ENCODE measurements around the gene ECSIT. TPM values are rescaled to one million over a fixed set of nuclear protein-coding genes. Genes with fewer than 3 reads are reported as not detected.

The ECSIT gene
- total RNA-seq, 1 donor from 2014 or later: 41.6 TPM

DNA sequence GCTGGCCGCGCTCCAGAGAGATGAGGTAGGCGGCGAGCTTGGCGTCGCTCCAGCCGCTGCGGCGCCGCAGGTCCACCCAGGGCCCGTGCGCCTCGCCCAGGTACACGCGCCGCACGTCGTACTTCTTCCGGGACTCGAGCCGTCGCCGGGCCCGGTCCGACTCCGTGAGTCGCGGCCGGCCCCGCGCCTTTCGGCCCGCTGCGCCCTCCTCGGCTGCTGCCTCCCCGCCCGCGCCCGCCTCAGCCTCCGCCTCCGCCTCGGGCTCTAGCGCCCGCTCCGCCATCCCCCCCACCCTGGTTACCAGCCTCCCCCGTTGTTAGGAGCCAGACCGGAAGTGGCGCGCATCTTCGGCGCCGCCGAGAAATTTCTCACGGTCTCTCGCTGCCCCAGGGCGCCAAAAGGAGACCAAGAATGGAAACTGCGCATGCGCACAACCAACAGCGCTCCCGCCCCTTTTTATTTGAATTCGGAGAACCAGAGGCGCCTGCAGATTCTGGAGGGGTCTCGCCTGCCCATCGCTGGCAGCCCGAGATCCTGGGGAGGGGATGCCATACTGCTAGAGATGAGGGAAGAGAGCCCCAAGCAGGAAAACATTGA, 23.3 kb downstream of the ECSIT start, which contains the start of gene ZNF653:
Gene ZNF653 (minus strand): TSS at position 336 of the 597 bp plus-strand sequence. CDS start 53 bp downstream, at position 283.
- Mint-ChIP-seq H3K27me3 (no peaks in the 10 kb centered on the region), H3K9me3 (no peaks in the 10 kb centered on the region), H3K4me1 (peaks cover 18% of the 10 kb centered on the region), H3K36me3 (ENCODE audit: low read depth) (peaks cover 20% of the 10 kb centered on the region), H3K4me3 (peak within 1 kb of the TSS; percentile 92), H3K27ac (peak within 1 kb of the TSS; percentile 97)
- intact Hi-C loops (cut with micrococcal nuclease): loop anchor here (1.0 to 5.0 kb wide), 6 partner anchors 23 to 543 kb away; partner anchors contain the start of genes ECSIT, ODAD3, PRKCSH and SMARCA4
- DNase-seq: peak; percentile 99

DNA sequence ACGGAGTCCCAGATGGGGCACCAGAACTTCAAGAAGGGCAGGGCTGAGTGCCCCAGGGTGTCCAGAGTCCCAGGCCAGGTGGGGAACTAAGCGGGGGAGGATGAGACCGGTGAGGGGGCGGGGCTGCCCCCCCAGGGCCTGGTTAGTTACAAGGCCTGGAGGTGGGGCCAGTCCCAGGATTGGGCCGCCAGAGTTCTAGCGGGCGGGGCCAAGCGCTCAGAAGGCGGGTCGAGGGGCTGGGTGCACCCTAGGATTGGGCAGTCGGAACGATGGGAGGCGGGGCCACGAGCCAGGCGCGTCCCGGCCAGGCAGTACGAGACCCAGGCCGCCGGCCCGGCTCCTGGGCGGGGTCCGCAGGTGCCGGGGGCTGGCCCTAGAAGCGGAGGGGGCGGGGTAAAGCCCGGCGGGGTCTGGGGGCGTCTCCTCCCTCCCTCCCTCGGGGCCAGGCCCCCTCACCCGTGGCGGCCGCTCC, 23.9 kb downstream of the ECSIT start:
- Mint-ChIP-seq H3K27me3 (no peaks in the 10 kb centered on the region), H3K9me3 (no peaks in the 10 kb centered on the region), H3K36me3 (ENCODE audit: low read depth) (peaks cover 17% of the 10 kb centered on the region), H3K4me1 (peaks cover 20% of the 10 kb centered on the region), H3K27ac (peak overlapping the region; percentile 97), H3K4me3 (peak overlapping the region; percentile 92)
- intact Hi-C loops (cut with micrococcal nuclease): loop anchor here (1.0 to 5.0 kb wide), 6 partner anchors 23 to 543 kb away; partner anchors contain the start of genes ECSIT, ODAD3, PRKCSH and SMARCA4
- peak; percentile 99 for DNase-seq

- peaks cover 20% of the 10 kb centered on the region for H3K36me3 Mint-ChIP-seq (ENCODE audit: low read depth)
- peak overlapping the region; percentile 92 for H3K4me3 Mint-ChIP-seq
- DNase-seq: no peak
- H3K9me3 Mint-ChIP-seq: no peaks in the 10 kb centered on the region
- intact Hi-C loops (cut with micrococcal nuclease): loop anchor here (1.0 to 5.0 kb wide), 6 partner anchors 22 to 542 kb away; partner anchors contain the start of genes ECSIT, ODAD3, PRKCSH and SMARCA4
- peaks cover 20% of the 10 kb centered on the region for H3K4me1 Mint-ChIP-seq
- no peaks in the 10 kb centered on the region for H3K27me3 Mint-ChIP-seq
- H3K27ac Mint-ChIP-seq: peak overlapping the region; percentile 81
Observed at GRCh38 chr19:11504502-11505031, 24.4 kb downstream of the ECSIT start.

- no peak for DNase-seq
- Mint-ChIP-seq H3K9me3 (no peaks in the 10 kb centered on the region), H3K27ac (no peak overlapping the region), H3K27me3 (no peaks in the 10 kb centered on the region), H3K4me3 (no peak overlapping the region), H3K36me3 (ENCODE audit: low read depth) (peaks cover 17% of the 10 kb centered on the region), H3K4me1 (peaks cover 12% of the 10 kb centered on the region)
- intact Hi-C loops (cut with micrococcal nuclease): no loop called here
Observed at GRCh38 chr19:11499890-11500420, 29.0 kb downstream of the ECSIT start.

- Mint-ChIP-seq H3K27me3 (no peaks in the 10 kb centered on the region), H3K9me3 (no peaks in the 10 kb centered on the region), H3K27ac (no peak overlapping the region), H3K36me3 (ENCODE audit: low read depth) (peaks cover 15% of the 10 kb centered on the region), H3K4me3 (no peak overlapping the region), H3K4me1 (peaks cover 5% of the 10 kb centered on the region)
- DNase-seq: no peak
- intact Hi-C loops (cut with micrococcal nuclease): no loop called here
Observed at GRCh38 chr19:11499220-11499726, 29.7 kb downstream of the ECSIT start.

DNA sequence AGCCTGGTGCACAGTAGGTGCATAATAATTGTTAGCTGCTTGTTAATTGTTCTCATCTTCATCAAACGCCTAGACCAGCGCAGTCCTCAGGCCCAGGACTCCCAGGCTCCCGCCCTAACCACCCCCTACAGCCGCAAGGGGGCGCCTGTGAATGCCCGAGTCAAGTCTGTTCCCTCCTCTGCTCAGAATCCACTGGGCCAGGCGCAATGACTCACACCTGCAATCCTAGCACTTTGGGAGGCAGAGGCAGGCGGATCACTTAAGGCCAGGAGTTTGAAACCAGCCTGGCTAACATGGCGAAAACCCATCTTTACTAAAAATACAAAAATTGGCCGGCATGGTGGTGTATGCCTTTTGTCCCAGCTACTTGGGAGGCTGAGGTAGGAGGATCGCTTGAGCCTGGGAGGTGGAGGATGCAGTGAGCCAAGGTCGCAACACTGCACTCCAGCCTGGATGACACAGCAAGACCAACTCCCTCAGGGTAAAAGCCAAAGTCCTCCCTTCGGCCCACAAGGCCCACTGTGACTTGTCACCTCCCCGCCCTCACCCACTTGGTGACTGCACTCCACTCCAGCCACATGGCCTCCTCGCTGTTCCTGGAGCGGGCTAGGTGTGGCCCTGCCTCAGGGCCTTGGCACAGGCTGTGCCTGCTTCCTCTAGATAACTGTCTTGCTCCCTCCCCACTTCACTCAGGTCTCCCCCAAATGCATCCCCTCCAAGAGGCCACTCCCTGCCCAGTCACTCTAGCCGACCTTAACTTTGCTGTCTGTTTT, 32.4 kb downstream of the ECSIT start:
- H3K36me3 Mint-ChIP-seq (ENCODE audit: low read depth): peaks cover 20% of the 10 kb centered on the region
- no peaks in the 10 kb centered on the region for H3K9me3 Mint-ChIP-seq
- H3K27ac Mint-ChIP-seq: no peak overlapping the region
- DNase-seq: peak; percentile 87
- H3K4me3 Mint-ChIP-seq: no peak overlapping the region
- peaks cover 2% of the 10 kb centered on the region for H3K4me1 Mint-ChIP-seq
- no peaks in the 10 kb centered on the region for H3K27me3 Mint-ChIP-seq
- intact Hi-C loops (cut with micrococcal nuclease): no loop called here

- Mint-ChIP-seq H3K9me3 (no peaks in the 10 kb centered on the region), H3K27ac (no peak overlapping the region)
Observed at GRCh38 chr19:11495885-11496284, 33.0 kb downstream of the ECSIT start.

DNA sequence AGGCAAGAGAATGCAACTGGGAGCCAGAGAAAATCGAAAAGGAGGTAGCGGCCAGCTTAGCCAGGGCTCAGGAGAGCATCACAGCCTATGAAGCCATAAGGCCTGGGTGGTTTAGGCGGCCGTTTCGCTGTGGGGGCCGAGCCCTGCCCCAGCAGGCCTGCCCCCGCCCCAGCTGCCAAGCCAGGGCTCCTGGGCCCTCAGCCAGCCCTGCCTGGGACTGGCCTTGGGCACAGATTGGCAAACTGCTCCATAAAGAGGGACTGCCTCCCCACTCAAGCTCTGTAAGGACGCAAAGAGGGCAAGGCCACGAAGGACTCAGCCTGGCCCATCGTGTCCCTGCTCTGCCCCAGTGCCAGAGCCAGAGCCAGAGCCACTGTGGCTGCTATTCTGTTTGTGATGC, 33.5 kb downstream of the ECSIT start:
- DNase-seq: no peak
- no peak overlapping the region for H3K27ac Mint-ChIP-seq
- no peaks in the 10 kb centered on the region for H3K9me3 Mint-ChIP-seq
- H3K36me3 Mint-ChIP-seq (ENCODE audit: low read depth): peaks cover 22% of the 10 kb centered on the region
- no peak overlapping the region for H3K4me3 Mint-ChIP-seq
- intact Hi-C loops (cut with micrococcal nuclease): no loop called here
- no peaks in the 10 kb centered on the region for H3K27me3 Mint-ChIP-seq
- peaks cover 2% of the 10 kb centered on the region for H3K4me1 Mint-ChIP-seq

More at GRCh38 chr19:11495885-11496284, 33.0 kb downstream of the ECSIT start:
- intact Hi-C loops (cut with micrococcal nuclease): no loop called here
- Mint-ChIP-seq H3K27me3 (no peaks in the 10 kb centered on the region), H3K36me3 (ENCODE audit: low read depth) (peaks cover 20% of the 10 kb centered on the region), H3K4me1 (peaks cover 2% of the 10 kb centered on the region), H3K4me3 (no peak overlapping the region)
- no peak for DNase-seq

GRCh38 chr19:11494634-11495285, 34.2 kb downstream of the ECSIT start:
- H3K4me3 Mint-ChIP-seq: no peak overlapping the region
- H3K27me3 Mint-ChIP-seq: no peaks in the 10 kb centered on the region
- H3K4me1 Mint-ChIP-seq: no peaks in the 10 kb centered on the region
- peaks cover 22% of the 10 kb centered on the region for H3K36me3 Mint-ChIP-seq (ENCODE audit: low read depth)
- intact Hi-C loops (cut with micrococcal nuclease): no loop called here
- DNase-seq: no peak
- no peak overlapping the region for H3K27ac Mint-ChIP-seq
- H3K9me3 Mint-ChIP-seq: no peaks in the 10 kb centered on the region

- no peaks in the 10 kb centered on the region for H3K4me1 Mint-ChIP-seq
- DNase-seq: no peak
- no peak overlapping the region for H3K27ac Mint-ChIP-seq
- H3K27me3 Mint-ChIP-seq: no peaks in the 10 kb centered on the region
- H3K4me3 Mint-ChIP-seq: no peak overlapping the region
- peaks cover 22% of the 10 kb centered on the region for H3K36me3 Mint-ChIP-seq (ENCODE audit: low read depth)
- intact Hi-C loops (cut with micrococcal nuclease): no loop called here
- no peaks in the 10 kb centered on the region for H3K9me3 Mint-ChIP-seq
Observed at GRCh38 chr19:11489378-11489777, 39.6 kb downstream of the ECSIT start.

- peaks cover 2% of the 10 kb centered on the region for H3K27me3 Mint-ChIP-seq
- H3K27ac Mint-ChIP-seq: no peak overlapping the region
- intact Hi-C loops (cut with micrococcal nuclease): no loop called here
- DNase-seq: no peak
- no peak overlapping the region for H3K4me3 Mint-ChIP-seq
- peaks cover 8% of the 10 kb centered on the region for H3K4me1 Mint-ChIP-seq
- no peaks in the 10 kb centered on the region for H3K9me3 Mint-ChIP-seq
- peaks cover 20% of the 10 kb centered on the region for H3K36me3 Mint-ChIP-seq (ENCODE audit: low read depth)
Observed at GRCh38 chr19:11486661-11487503, 42.1 kb downstream of the ECSIT start.

GRCh38 chr19:11485245-11485837, 43.6 kb downstream of the ECSIT start:
- Mint-ChIP-seq H3K27ac (no peak overlapping the region), H3K9me3 (no peaks in the 10 kb centered on the region), H3K4me1 (peaks cover 13% of the 10 kb centered on the region), H3K4me3 (no peak overlapping the region), H3K36me3 (ENCODE audit: low read depth) (peaks cover 11% of the 10 kb centered on the region), H3K27me3 (peaks cover 11% of the 10 kb centered on the region)
- intact Hi-C loops (cut with micrococcal nuclease): no loop called here
- no peak for DNase-seq
